HG03045 (cell line): ENCODE data around the gene LRFN2.

Experiments used
- ATAC-seq: cut with Tn5 transposase; IDR thresholded peaks from one replicate; pipeline ENCODE4 v1.9.1; 2021; ENCODE audit warnings: mild to moderate bottlenecking, moderate library complexity; ENCODE audit not compliant: unreplicated experiment

The LRFN2 gene

GRCh38 chr6:40408786-40409542 lies 178.2 kb downstream of the LRFN2 start:
- no peak for ATAC-seq

GRCh38 chr6:40407239-40407638 lies 179.9 kb downstream of the LRFN2 start:
- no peak for ATAC-seq

- no peak for ATAC-seq
These were observed 181.0 kb downstream of the LRFN2 start for GRCh38 chr6:40406175-40406574.

GRCh38 chr6:40400738-40401137 lies 186.4 kb downstream of the LRFN2 start:
- ATAC-seq = no peak

- no peak for ATAC-seq
These were observed 187.2 kb downstream of the LRFN2 start for GRCh38 chr6:40399888-40400457.

- ATAC-seq = no peak
These were observed 188.2 kb downstream of the LRFN2 start for GRCh38 chr6:40398810-40399477.

GRCh38 chr6:40398034-40398691 lies 189.0 kb downstream of the LRFN2 start:
- no peak for ATAC-seq

- no peak for ATAC-seq
These were observed 189.7 kb downstream of the LRFN2 start for GRCh38 chr6:40397287-40398033.

- ATAC-seq = no peak
These were observed 191.5 kb downstream of the LRFN2 start for GRCh38 chr6:40395698-40396076.

GRCh38 chr6:40395066-40395697 lies 192.0 kb downstream of the LRFN2 start:
- ATAC-seq = no peak

- no peak for ATAC-seq
These were observed 192.8 kb downstream of the LRFN2 start for GRCh38 chr6:40394381-40394780.

- no peak for ATAC-seq
These were observed 193.5 kb downstream of the LRFN2 start for GRCh38 chr6:40393641-40394040.

GRCh38 chr6:40392589-40392988 lies 194.6 kb downstream of the LRFN2 start:
- ATAC-seq = no peak

GRCh38 chr6:40391851-40392517 lies 195.2 kb downstream of the LRFN2 start:
- no peak for ATAC-seq

- no peak for ATAC-seq
These were observed 196.1 kb downstream of the LRFN2 start for GRCh38 chr6:40391086-40391485.

GRCh38 chr6:40390144-40390800 lies 196.9 kb downstream of the LRFN2 start:
- ATAC-seq = no peak

- no peak for ATAC-seq
These were observed 197.9 kb downstream of the LRFN2 start for GRCh38 chr6:40389254-40389653.

- no peak for ATAC-seq
These were observed 199.3 kb downstream of the LRFN2 start for GRCh38 chr6:40387871-40388264.

GRCh38 chr6:40387127-40387870 lies 199.9 kb downstream of the LRFN2 start:
- no peak for ATAC-seq
